ENCODE data around the gene NUTM2A.
"Not testable (repeated sequence)": the region's sequence is repeated elsewhere in the genome, so short reads cannot be mapped to it uniquely, and the experiment has no call there.

NUTM2A gene

DNA sequence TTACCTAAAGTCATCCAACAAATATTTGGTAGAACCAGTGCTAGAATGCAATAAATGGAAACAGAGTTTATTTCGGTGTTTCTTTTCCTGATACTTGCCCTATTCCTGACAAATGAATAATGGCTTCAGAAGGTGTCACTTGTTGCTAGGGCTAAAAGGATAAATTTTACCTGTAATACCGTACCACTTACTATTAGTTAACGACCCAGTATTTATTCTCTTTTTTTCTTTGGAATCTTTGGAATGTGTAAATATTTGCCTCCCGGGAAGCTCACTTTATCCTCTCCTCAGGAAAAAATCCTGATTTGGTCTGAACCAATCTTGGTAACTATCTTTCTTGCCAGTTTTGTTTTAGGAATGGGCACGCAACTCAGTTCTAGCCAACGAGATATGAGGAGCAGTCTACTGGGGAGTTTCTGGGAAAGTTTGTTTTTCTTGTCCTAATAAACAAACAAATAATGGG is 14.1 kb downstream of the NUTM2A start:
- not testable (repeated sequence) for H3K79me1 ChIP-seq (replicated peaks; ENCODE audit: low read length, poor library complexity, severe bottlenecking); H3K4ac ChIP-seq (ENCODE audit: low read depth in 1 of 2, low read length in 2 of 2); H2BK120ac ChIP-seq (ENCODE audit: low read depth, low read length); H2BK12ac ChIP-seq (ENCODE audit: low read length in 2 of 2); H3K14ac ChIP-seq (ENCODE audit: low read length in 2 of 2); H2BK5ac ChIP-seq (ENCODE audit: low read depth, low read length, poor library complexity, severe bottlenecking); H3K4me3 ChIP-seq (ENCODE audit: insufficient read depth in 1 of 2, low read depth in 1 of 2, low read length in 2 of 2); H3K4me1 ChIP-seq (ENCODE audit: control insufficient read depth, insufficient read depth, low read depth, low read length); H4K91ac ChIP-seq (ENCODE audit: low read length); H3K23ac ChIP-seq (ENCODE audit: low read length in 2 of 2); H3K18ac ChIP-seq (ENCODE audit: low read depth in 1 of 2, low read length in 2 of 2); H3K9me3 ChIP-seq (ENCODE audit: control insufficient read depth, low read length); H3K27me3 ChIP-seq (ENCODE audit: control insufficient read depth in 1 of 2, insufficient read depth in 1 of 2, low read length in 2 of 2); H2AK5ac ChIP-seq (ENCODE audit: low read length, severe bottlenecking); H3K9ac ChIP-seq (ENCODE audit: low read length); H3K27ac ChIP-seq (ENCODE audit: low read length, poor library complexity, severe bottlenecking); H3K36me3 ChIP-seq (ENCODE audit: control insufficient read depth in 1 of 2, insufficient read depth in 2 of 2, low read depth in 1 of 2, low read length in 2 of 2); H2BK15ac ChIP-seq (ENCODE audit: low read depth, poor library complexity, severe bottlenecking); H4K8ac ChIP-seq (ENCODE audit: low read length); H3K4me2 ChIP-seq (ENCODE audit: low read length, poor library complexity, severe bottlenecking); H2AFZ ChIP-seq (ENCODE audit: low read depth, low read length)
- WGBS, result no CpG with 5 or more reads among the region's 6 CpGs
- peak; percentile 4 for DNase-seq

DNA sequence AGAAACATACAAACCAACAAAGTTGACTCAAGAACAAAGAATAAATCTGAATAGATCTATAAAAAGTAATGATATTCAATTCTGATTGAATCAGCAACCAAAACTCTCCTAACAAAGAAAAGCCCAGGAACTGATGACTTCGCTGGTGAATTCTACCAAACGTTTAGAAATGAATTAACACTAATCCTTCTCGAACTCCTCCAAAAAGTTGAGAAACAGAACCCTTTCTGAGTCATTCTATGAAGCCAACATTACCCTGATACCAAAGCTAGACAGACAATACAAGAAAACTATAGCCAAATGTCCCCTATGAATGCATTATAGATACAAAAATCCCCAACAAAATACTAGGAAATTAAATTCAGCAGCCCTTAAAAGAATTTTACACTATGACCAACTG is 16.9 kb downstream of the NUTM2A start:
- not testable (repeated sequence) for DNase-seq; H3K36me3 ChIP-seq (ENCODE audit: control insufficient read depth in 1 of 2, insufficient read depth in 2 of 2, low read depth in 1 of 2, low read length in 2 of 2); H3K4me1 ChIP-seq (ENCODE audit: control insufficient read depth, insufficient read depth, low read depth, low read length)

GRCh38 chr10:87247335-87247734 is 22.1 kb downstream of the NUTM2A start:
- not testable (repeated sequence) for H2BK12ac ChIP-seq (ENCODE audit: low read length in 2 of 2); H3K9ac ChIP-seq (ENCODE audit: low read length); H3K14ac ChIP-seq (ENCODE audit: low read length in 2 of 2); H2AK5ac ChIP-seq (ENCODE audit: low read length, severe bottlenecking); H3K36me3 ChIP-seq (ENCODE audit: control insufficient read depth in 1 of 2, insufficient read depth in 2 of 2, low read depth in 1 of 2, low read length in 2 of 2); H3K4me1 ChIP-seq (ENCODE audit: control insufficient read depth, insufficient read depth, low read depth, low read length); H2BK120ac ChIP-seq (ENCODE audit: low read depth, low read length); H3K27ac ChIP-seq (ENCODE audit: low read length, poor library complexity, severe bottlenecking); H3K79me1 ChIP-seq (replicated peaks; ENCODE audit: low read length, poor library complexity, severe bottlenecking); H3K4me3 ChIP-seq (ENCODE audit: insufficient read depth in 1 of 2, low read depth in 1 of 2, low read length in 2 of 2); H2AFZ ChIP-seq (ENCODE audit: low read depth, low read length); H3K9me3 ChIP-seq (ENCODE audit: control insufficient read depth, low read length); DNase-seq; H4K8ac ChIP-seq (ENCODE audit: low read length); H3K27me3 ChIP-seq (ENCODE audit: control insufficient read depth in 1 of 2, insufficient read depth in 1 of 2, low read length in 2 of 2); H2BK5ac ChIP-seq (ENCODE audit: low read depth, low read length, poor library complexity, severe bottlenecking); H2BK15ac ChIP-seq (ENCODE audit: low read depth, poor library complexity, severe bottlenecking); H3K4ac ChIP-seq (ENCODE audit: low read depth in 1 of 2, low read length in 2 of 2); H4K91ac ChIP-seq (ENCODE audit: low read length); H3K4me2 ChIP-seq (ENCODE audit: low read length, poor library complexity, severe bottlenecking); H3K23ac ChIP-seq (ENCODE audit: low read length in 2 of 2); H3K18ac ChIP-seq (ENCODE audit: low read depth in 1 of 2, low read length in 2 of 2)
- no CpG with 5 or more reads among the region's 3 CpGs for WGBS

More for the DNA sequence above, 16.9 kb downstream of the NUTM2A start:
- not testable (repeated sequence) for H3K4me3 ChIP-seq (ENCODE audit: insufficient read depth in 1 of 2, low read depth in 1 of 2, low read length in 2 of 2); H3K23ac ChIP-seq (ENCODE audit: low read length in 2 of 2); H3K27ac ChIP-seq (ENCODE audit: low read length, poor library complexity, severe bottlenecking); H2AFZ ChIP-seq (ENCODE audit: low read depth, low read length); H2BK5ac ChIP-seq (ENCODE audit: low read depth, low read length, poor library complexity, severe bottlenecking); H3K27me3 ChIP-seq (ENCODE audit: control insufficient read depth in 1 of 2, insufficient read depth in 1 of 2, low read length in 2 of 2); H2BK15ac ChIP-seq (ENCODE audit: low read depth, poor library complexity, severe bottlenecking); H3K4me2 ChIP-seq (ENCODE audit: low read length, poor library complexity, severe bottlenecking); H3K79me1 ChIP-seq (replicated peaks; ENCODE audit: low read length, poor library complexity, severe bottlenecking); H3K9ac ChIP-seq (ENCODE audit: low read length); H3K4ac ChIP-seq (ENCODE audit: low read depth in 1 of 2, low read length in 2 of 2); H3K18ac ChIP-seq (ENCODE audit: low read depth in 1 of 2, low read length in 2 of 2); H4K91ac ChIP-seq (ENCODE audit: low read length); H3K9me3 ChIP-seq (ENCODE audit: control insufficient read depth, low read length); H4K8ac ChIP-seq (ENCODE audit: low read length); H2BK120ac ChIP-seq (ENCODE audit: low read depth, low read length); H2BK12ac ChIP-seq (ENCODE audit: low read length in 2 of 2); H2AK5ac ChIP-seq (ENCODE audit: low read length, severe bottlenecking); H3K14ac ChIP-seq (ENCODE audit: low read length in 2 of 2)
- WGBS, result 100% methylated on average over 2 of the region's 3 CpGs

GRCh38 chr10:87248818-87249353 is 23.6 kb downstream of the NUTM2A start:
- not testable (repeated sequence) for H3K79me1 ChIP-seq (replicated peaks; ENCODE audit: low read length, poor library complexity, severe bottlenecking); H3K9me3 ChIP-seq (ENCODE audit: control insufficient read depth, low read length); H2BK5ac ChIP-seq (ENCODE audit: low read depth, low read length, poor library complexity, severe bottlenecking); H3K18ac ChIP-seq (ENCODE audit: low read depth in 1 of 2, low read length in 2 of 2); H4K8ac ChIP-seq (ENCODE audit: low read length); H3K27me3 ChIP-seq (ENCODE audit: control insufficient read depth in 1 of 2, insufficient read depth in 1 of 2, low read length in 2 of 2); H2AFZ ChIP-seq (ENCODE audit: low read depth, low read length); H2AK5ac ChIP-seq (ENCODE audit: low read length, severe bottlenecking); H3K23ac ChIP-seq (ENCODE audit: low read length in 2 of 2); H3K27ac ChIP-seq (ENCODE audit: low read length, poor library complexity, severe bottlenecking); H3K4ac ChIP-seq (ENCODE audit: low read depth in 1 of 2, low read length in 2 of 2); H3K9ac ChIP-seq (ENCODE audit: low read length); H3K14ac ChIP-seq (ENCODE audit: low read length in 2 of 2); H2BK15ac ChIP-seq (ENCODE audit: low read depth, poor library complexity, severe bottlenecking); H3K4me1 ChIP-seq (ENCODE audit: control insufficient read depth, insufficient read depth, low read depth, low read length); H3K36me3 ChIP-seq (ENCODE audit: control insufficient read depth in 1 of 2, insufficient read depth in 2 of 2, low read depth in 1 of 2, low read length in 2 of 2); H4K91ac ChIP-seq (ENCODE audit: low read length); H2BK12ac ChIP-seq (ENCODE audit: low read length in 2 of 2); H2BK120ac ChIP-seq (ENCODE audit: low read depth, low read length); H3K4me2 ChIP-seq (ENCODE audit: low read length, poor library complexity, severe bottlenecking); H3K4me3 ChIP-seq (ENCODE audit: insufficient read depth in 1 of 2, low read depth in 1 of 2, low read length in 2 of 2)
- no CpG with 5 or more reads among the region's 1 CpG for WGBS
- peak; percentile 16 for DNase-seq

All from mesenchymal stem cell (in vitro differentiated cells and primary cell).